ENCODE results near the gene RFTN1. TPM values are rescaled to one million over a fixed set of nuclear protein-coding genes. Genes with fewer than 3 reads are reported as not detected.
A peak's percentile ranks its signal among the peaks of the same experiment; 100 is the strongest.

RFTN1 gene
- total and polyA plus RNA-seq, 9 of the 15 experiments (the other 6 are each of a cell fraction or from before 2014, with no cell fraction given) = 0.08 to 0.51 (median 0.11) TPM; not detected in 6

- TF ChIP-seq, protein P1, sequence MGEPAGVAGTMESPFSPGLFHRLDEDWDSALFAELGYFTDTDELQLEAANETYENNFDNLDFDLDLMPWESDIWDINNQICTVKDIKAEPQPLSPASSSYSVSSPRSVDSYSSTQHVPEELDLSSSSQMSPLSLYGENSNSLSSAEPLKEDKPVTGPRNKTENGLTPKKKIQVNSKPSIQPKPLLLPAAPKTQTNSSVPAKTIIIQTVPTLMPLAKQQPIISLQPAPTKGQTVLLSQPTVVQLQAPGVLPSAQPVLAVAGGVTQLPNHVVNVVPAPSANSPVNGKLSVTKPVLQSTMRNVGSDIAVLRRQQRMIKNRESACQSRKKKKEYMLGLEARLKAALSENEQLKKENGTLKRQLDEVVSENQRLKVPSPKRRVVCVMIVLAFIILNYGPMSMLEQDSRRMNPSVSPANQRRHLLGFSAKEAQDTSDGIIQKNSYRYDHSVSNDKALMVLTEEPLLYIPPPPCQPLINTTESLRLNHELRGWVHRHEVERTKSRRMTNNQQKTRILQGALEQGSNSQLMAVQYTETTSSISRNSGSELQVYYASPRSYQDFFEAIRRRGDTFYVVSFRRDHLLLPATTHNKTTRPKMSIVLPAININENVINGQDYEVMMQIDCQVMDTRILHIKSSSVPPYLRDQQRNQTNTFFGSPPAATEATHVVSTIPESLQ (CRISPR knock-in tag; IDR thresholded peaks at IDR 0.05) = no peak
- TF ChIP-seq, protein P2, sequence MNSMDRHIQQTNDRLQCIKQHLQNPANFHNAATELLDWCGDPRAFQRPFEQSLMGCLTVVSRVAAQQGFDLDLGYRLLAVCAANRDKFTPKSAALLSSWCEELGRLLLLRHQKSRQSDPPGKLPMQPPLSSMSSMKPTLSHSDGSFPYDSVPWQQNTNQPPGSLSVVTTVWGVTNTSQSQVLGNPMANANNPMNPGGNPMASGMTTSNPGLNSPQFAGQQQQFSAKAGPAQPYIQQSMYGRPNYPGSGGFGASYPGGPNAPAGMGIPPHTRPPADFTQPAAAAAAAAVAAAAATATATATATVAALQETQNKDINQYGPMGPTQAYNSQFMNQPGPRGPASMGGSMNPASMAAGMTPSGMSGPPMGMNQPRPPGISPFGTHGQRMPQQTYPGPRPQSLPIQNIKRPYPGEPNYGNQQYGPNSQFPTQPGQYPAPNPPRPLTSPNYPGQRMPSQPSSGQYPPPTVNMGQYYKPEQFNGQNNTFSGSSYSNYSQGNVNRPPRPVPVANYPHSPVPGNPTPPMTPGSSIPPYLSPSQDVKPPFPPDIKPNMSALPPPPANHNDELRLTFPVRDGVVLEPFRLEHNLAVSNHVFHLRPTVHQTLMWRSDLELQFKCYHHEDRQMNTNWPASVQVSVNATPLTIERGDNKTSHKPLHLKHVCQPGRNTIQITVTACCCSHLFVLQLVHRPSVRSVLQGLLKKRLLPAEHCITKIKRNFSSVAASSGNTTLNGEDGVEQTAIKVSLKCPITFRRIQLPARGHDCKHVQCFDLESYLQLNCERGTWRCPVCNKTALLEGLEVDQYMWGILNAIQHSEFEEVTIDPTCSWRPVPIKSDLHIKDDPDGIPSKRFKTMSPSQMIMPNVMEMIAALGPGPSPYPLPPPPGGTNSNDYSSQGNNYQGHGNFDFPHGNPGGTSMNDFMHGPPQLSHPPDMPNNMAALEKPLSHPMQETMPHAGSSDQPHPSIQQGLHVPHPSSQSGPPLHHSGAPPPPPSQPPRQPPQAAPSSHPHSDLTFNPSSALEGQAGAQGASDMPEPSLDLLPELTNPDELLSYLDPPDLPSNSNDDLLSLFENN (IDR thresholded peaks at IDR 0.05; ENCODE audit: low read depth in 2 of 2, low read length in 2 of 2) = peak in 1 of 2 experiments; percentile 95; a peak in 2 of 4 replicates
- no peak for TF ChIP-seq CEBPB (tag; IDR thresholded peaks at IDR 0.05)
- no peak; the same call in 1 of the 2 replicates for TF ChIP-seq MYC (IDR thresholded peaks at IDR 0.05; ENCODE audit: low read depth, low read length)
- no peak for TF ChIP-seq MYC (CRISPR knock-in tag; IDR thresholded peaks at IDR 0.05; ENCODE audit: borderline replicate concordance, low read depth)
- TF ChIP-seq ZFP1 (CRISPR knock-in tag; IDR thresholded peaks at IDR 0.05) = no peak
- TF ChIP-seq, protein P3, sequence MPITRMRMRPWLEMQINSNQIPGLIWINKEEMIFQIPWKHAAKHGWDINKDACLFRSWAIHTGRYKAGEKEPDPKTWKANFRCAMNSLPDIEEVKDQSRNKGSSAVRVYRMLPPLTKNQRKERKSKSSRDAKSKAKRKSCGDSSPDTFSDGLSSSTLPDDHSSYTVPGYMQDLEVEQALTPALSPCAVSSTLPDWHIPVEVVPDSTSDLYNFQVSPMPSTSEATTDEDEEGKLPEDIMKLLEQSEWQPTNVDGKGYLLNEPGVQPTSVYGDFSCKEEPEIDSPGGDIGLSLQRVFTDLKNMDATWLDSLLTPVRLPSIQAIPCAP (CRISPR knock-in tag; IDR thresholded peaks at IDR 0.05; ENCODE audit: borderline replicate concordance) = no peak
- no peak for TF ChIP-seq ZNF23 (CRISPR knock-in tag; IDR thresholded peaks at IDR 0.05)
- TF ChIP-seq CLOCK (CRISPR knock-in tag; IDR thresholded peaks at IDR 0.05; ENCODE audit: borderline replicate concordance) = no peak
- TF ChIP-seq, protein P4, sequence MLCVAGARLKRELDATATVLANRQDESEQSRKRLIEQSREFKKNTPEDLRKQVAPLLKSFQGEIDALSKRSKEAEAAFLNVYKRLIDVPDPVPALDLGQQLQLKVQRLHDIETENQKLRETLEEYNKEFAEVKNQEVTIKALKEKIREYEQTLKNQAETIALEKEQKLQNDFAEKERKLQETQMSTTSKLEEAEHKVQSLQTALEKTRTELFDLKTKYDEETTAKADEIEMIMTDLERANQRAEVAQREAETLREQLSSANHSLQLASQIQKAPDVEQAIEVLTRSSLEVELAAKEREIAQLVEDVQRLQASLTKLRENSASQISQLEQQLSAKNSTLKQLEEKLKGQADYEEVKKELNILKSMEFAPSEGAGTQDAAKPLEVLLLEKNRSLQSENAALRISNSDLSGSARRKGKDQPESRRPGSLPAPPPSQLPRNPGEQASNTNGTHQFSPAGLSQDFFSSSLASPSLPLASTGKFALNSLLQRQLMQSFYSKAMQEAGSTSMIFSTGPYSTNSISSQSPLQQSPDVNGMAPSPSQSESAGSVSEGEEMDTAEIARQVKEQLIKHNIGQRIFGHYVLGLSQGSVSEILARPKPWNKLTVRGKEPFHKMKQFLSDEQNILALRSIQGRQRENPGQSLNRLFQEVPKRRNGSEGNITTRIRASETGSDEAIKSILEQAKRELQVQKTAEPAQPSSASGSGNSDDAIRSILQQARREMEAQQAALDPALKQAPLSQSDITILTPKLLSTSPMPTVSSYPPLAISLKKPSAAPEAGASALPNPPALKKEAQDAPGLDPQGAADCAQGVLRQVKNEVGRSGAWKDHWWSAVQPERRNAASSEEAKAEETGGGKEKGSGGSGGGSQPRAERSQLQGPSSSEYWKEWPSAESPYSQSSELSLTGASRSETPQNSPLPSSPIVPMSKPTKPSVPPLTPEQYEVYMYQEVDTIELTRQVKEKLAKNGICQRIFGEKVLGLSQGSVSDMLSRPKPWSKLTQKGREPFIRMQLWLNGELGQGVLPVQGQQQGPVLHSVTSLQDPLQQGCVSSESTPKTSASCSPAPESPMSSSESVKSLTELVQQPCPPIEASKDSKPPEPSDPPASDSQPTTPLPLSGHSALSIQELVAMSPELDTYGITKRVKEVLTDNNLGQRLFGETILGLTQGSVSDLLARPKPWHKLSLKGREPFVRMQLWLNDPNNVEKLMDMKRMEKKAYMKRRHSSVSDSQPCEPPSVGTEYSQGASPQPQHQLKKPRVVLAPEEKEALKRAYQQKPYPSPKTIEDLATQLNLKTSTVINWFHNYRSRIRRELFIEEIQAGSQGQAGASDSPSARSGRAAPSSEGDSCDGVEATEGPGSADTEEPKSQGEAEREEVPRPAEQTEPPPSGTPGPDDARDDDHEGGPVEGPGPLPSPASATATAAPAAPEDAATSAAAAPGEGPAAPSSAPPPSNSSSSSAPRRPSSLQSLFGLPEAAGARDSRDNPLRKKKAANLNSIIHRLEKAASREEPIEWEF (CRISPR knock-in tag; IDR thresholded peaks at IDR 0.05) = no peak
These were observed 209.2 kb downstream of the RFTN1 start (continued) for GRCh38 chr3:16304061-16305010.
